GM21390 (cell line): ENCODE data around the gene SMIM34.
"Not testable (repeated sequence)": the region's sequence is repeated elsewhere in the genome, so short reads cannot be mapped to it uniquely, and the experiment has no call there.

ENCODE experiments used
- ATAC-seq: cut with Tn5 transposase; IDR thresholded peaks from one replicate; pipeline ENCODE4 v1.9.1; 2021; ENCODE audit not compliant: unreplicated experiment

Gene SMIM34, protein sequence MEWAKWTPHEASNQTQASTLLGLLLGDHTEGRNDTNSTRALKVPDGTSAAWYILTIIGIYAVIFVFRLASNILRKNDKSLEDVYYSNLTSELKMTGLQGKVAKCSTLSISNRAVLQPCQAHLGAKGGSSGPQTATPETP

DNA sequence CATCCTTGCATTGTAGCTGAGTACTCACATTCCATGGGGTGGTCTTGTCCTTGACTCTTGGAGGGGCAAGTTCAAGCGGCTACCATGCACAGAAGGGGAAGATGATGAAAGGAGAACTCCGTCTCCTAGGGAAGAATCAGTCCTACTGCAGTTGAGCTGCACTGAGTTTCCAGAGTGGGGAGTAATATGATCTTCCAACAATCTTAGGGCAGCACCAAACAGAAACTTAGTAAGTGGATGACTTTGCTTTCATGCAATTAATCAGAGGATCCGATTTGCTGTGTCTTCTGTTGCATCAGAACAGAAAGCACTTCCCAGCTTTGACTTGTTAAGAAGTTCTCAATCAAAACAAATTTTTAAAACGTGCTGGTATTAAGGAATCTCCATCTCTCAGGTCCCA is at the start of gene SMIM34:
SMIM34 (minus strand) TSS at position 147 of the 400 bp plus-strand sequence; CDS start at position 35, 112 bp downstream.
- ATAC-seq = not testable (repeated sequence)

DNA sequence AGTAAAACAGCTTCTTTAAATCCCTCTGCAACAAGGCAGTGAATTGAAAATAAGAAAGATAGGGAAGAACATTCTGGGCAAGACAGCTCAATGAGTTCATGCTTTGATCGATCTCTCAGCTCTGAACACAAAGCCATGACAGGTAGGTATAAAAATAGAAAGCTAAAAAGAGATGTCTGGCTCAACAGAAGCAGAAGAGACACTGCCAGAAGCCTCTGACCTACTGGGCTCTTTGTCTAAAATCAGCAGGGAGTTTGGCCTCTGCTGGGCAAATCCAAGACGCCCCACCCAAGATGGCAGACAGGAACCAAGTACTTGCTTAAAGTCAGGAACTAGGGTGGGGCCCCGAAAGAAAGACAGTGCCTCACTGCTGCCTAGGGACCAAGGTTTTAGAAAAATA is 43.6 kb upstream of the SMIM34 start:
- not testable (repeated sequence) for ATAC-seq

DNA sequence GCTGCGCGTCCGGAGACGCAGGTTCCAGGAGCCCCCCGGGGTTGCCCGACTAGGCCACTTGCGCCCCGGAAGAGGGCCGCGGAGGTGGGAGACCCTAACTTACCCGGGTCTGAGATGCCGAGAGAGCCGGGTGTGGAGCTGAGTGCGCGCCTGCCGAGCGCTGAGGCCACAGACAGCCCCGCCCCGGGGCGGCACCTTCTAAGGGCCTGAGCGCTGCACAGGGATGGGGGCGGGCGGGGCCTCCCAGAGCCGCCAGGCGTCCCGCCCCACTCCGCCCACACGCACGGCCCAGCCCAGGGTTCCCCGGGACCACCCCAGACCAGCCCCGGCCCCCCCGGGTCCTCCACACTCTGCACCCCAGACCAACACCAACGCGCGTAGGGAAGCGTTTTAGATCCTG is 35.7 kb upstream of the SMIM34 start:
- ATAC-seq = not testable (repeated sequence)

DNA sequence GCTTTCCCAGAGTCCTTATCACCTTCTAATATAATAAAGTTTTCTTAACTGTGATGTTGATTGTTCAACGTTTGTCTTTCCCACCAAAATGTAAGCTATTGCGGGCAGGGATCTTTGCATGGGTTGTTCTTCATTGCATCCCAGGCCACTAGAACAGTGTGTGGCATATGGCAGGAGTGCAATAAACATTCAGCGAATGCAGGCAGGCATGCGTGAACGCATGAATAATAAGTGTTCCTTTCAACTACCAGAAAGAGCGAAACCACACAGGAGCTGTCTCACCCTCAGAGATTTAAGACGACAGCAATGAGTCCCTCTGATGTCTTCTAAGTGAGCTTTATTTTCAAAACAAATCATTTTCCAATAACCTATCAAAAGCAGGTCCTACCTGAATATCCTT is 34.5 kb upstream of the SMIM34 start:
- not testable (repeated sequence) for ATAC-seq

DNA sequence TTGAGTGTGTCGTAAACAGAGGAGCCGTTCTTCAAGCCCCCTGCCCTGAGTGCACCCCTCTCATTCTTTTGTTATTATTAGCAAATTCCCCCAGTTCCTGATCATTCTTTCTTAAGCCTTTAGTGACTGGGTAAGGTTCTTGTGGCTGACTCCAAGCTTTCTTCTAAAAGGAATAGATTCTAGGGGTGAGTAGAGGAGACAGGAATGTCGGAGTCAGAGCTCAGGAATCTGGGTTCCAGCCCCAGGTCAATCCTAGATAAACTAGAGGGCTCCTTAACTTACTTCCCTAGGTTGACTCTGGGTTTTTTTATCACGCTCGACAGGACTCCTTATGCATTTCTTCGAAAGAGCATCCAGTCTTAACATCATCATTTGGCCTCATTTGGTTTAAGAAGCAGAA is 32.4 kb upstream of the SMIM34 start:
- not testable (repeated sequence) for ATAC-seq

DNA sequence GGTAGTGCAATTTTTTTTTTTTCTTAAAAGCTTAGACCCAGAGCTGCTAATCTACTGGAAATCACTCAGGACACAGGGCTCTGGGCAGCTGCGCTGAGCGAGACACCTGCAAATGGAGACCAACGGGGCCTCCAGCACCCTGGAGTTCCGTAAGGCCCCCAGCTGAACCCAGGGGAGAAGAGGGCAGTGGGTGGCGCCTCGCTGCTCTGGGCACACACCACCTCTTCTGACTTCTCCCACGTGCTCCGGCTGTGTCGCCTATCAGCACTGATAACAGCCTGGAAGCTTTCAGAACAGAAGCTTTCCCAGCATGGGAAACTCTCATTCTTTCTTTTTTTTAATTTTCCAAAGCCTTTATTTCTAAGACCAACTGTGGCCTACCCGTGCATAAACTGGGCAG is 31.9 kb upstream of the SMIM34 start:
- ATAC-seq = not testable (repeated sequence)

DNA sequence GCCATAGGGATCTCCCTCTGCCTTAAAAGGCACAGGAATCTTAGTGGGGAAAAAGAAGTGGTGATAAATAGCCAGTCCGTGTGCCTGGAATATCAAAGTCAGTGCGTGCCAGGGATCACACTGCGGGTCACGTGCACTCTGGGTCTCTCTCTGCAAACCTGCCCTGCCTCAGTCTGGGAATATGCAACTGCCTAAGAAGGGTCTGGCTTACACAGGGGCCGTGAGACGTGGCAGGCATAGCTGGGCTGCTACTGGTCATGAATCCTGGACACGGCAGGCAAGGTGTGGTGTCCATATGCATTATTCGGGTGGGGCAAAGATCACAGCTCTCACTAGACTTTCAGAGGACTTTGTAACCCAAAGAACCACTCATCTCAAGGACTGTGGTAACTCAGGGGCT is 23.3 kb upstream of the SMIM34 start:
- not testable (repeated sequence) for ATAC-seq

DNA sequence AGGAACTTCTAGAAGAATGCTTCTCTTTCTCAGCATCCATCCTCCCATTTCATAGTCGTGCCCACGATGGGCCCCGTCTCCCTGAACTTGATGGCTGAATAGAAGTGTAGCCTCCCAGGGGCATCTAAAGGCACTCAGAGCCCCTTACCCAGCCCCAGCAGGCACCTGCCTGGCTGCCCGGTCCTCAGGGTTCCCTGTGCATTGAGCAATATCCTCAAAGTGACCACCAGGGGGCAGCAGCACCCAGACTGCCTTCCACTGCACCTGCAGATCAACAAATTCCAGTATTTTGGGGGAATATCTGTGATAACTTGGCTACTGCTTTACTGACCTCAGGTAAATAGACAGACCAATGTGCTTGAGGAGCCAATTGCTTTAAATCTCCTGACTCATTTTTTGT is 19.7 kb upstream of the SMIM34 start:
- ATAC-seq = not testable (repeated sequence)

DNA sequence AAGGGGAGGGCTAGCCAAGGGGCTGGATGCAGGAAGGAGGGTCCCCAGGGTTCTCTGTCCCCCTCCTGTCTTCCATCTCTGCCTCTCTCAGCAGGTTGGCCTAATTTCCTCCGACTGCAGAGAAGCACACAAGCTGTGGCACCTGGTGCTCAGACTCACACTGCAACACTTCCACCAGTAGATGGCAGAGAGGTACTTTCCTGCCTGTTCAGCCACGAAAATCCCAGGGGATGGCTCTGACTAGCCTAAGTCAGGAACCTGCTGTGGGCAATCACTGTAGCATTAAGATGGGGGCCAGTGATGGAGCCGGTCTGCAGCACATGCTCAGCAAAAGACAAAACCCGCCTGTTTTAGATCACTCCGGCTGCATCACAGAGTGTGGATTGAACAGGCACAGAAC is 6.0 kb upstream of the SMIM34 start:
- ATAC-seq = not testable (repeated sequence)

DNA sequence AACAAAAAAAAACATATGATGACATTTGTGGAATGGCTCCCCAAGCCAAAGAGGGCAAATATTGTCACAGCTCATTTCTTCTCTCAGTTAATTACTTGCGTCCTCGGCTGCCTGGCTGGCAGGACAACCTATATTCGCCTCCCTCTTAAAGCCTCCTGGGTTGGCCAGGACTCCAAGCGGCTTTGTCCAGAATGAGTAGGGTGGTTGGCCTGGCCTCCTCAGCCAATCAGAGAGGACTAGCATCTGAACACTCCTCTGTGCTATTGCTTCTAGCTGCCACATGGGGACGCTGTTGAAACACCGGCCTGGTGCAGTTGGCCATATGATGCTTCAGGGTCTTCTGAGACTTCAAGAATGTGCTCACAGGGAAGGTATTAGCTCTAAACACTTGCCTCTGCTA is 4.7 kb upstream of the SMIM34 start:
- not testable (repeated sequence) for ATAC-seq

DNA sequence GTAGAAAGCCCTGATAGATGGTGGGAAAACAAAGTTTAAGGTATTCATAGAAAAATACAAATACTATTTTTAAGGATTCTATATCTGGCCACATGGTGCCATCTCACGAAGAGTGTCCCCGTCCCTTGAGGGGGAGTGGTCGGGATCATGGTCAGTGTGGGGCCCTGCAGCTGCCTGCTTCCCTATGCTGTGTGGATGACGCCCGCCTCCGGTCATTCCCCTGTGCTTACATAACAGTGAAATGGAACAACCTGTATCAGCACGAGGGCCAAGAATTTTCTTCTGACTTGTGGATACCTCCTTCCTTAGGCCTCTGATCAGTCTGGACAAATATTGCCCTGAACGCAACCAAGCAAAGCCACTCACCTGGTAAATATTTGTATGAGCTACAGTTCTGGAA is 3.6 kb upstream of the SMIM34 start:
- ATAC-seq = not testable (repeated sequence)

DNA sequence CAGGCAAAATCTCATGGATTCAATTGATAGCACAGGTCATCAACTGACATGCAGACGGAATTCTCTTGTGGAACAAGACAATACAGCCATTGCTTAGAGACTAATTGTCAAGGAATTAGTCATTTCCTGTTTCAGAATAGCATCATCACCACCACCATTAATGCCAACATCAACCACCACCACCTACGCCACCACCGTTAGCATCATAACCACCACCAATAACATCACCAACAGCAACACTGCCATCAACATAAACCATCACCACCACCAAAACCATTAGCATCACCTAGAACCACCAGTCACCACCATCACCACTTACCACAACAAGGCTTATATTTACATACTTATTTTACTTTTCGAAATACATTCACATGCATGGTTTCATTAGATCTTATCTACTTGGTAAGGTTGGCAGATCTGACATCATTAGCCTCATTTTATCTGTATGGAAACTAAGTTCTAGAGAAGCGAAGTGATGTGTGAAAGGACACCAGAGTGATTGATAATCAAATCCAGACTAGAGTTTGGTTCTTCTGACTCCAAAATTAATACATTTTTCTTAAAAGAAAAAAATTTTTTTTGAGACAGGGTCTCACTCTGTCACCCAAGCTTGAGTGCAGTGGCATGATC is 6.2 kb downstream of the SMIM34 start:
- ATAC-seq = not testable (repeated sequence)

DNA sequence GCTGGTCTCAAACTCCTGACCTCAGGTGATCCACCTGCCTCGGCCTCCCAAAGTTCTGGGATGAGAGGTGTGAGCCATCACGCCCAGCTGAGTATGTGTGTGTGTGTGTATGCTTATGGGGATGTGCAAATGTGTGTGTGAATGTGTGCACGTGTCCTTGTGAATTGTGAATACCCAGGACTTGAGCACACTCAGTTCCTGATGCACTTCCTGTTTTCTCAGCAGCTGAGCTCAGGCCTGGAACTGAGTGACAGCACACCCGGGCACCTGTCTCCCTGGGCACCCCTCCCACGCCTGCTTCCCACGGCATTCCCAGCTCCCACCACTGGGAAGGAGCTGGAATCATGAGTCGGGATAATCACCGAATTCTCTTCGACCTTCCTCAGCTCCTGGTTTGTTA is 16.5 kb downstream of the SMIM34 start:
- not testable (repeated sequence) for ATAC-seq

DNA sequence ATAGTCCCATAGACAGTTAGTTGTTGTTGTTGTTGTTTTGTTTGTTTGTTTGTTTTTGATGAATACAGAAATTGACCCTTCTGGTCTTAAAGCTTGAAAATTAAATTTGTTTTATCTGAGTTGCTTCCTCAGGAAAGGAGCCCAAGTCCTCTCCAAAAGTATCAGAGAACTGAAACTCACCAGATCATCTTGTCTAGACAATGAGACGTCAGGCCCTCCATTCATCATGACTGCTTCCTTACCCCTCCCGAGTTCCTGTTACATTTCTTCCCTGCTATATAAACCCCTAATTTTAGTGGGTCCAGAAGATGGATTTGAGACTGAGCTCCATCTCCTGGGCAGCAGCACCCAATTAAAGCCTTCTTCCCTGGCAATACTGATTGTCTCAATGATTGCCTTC is 17.1 kb downstream of the SMIM34 start:
- not testable (repeated sequence) for ATAC-seq

DNA sequence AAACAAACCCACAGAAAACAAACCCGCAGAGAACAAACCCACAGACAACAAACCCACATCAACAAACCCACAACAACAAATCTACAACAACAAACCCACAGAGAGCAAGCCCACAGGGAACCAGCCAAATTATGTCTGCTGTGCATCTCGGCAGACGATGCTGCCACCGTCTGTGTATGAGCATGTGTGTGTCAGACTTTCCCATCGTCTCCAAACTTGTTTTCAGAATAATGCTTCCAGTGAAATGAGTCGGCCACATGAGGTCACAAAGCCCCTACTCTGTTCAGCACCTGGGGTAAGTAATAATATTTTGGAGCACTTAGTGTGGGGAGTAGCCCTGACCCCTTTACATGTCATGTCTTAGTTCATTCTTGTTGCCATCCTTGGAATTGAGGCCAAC is 17.6 kb downstream of the SMIM34 start:
- ATAC-seq = not testable (repeated sequence)

DNA sequence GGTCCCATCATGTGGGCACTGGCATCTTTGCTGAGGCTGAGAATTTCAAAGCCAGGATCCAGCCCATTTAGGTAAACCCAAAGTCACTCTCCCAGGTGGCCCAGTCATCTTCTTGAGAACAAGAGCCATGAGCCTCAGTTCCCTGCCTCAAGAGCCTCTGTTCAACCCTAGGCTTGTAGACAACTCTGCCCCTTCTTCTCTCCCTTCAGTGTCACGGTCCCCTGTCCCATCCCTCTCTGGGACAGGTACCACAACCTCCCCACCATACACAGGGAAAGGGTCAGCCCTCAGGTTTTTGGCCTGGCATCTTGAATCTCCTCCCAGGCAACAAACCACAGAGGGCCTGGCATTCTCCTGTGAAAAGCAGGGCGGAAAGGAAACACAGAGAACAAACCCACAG is 18.1 kb downstream of the SMIM34 start:
- not testable (repeated sequence) for ATAC-seq

DNA sequence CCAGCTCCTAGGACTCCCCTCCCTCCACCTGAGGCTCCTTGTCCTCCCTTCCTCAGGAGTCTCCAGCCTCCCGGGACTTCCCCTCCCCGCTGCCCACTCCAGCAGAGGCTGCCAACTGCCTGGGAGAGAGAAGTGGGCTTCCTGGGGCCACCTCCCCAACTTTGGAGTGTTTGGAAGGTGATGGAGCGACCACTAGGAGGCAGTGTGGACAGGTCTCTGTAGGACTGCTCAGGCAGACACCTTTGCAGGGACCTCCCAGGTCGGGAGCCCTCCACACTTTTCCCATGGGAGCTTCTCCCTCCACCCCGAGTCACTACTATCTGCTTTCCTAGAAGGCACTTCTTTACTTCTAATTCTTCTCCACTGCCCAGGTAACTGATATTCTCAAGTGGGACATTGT is 19.0 kb downstream of the SMIM34 start:
- ATAC-seq = not testable (repeated sequence)

DNA sequence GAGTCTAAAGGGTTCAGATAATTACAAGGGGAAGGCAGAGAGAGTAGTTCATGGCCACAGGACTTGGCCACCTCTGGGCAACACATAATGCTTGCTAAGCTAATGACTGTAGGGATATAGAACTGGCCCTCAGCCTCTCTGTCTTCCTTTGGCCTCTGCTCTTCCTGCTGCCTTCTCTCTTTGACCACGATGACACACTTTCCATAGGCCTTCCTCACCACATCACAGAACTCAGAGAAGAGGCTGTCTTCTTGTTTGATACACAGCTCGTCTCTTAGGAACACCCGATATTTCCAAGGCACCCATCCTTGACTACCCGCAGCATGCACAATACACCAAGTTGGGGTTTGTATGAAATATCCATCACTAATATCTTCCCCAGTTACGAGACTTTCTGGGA is 23.2 kb downstream of the SMIM34 start:
- ATAC-seq = not testable (repeated sequence)

DNA sequence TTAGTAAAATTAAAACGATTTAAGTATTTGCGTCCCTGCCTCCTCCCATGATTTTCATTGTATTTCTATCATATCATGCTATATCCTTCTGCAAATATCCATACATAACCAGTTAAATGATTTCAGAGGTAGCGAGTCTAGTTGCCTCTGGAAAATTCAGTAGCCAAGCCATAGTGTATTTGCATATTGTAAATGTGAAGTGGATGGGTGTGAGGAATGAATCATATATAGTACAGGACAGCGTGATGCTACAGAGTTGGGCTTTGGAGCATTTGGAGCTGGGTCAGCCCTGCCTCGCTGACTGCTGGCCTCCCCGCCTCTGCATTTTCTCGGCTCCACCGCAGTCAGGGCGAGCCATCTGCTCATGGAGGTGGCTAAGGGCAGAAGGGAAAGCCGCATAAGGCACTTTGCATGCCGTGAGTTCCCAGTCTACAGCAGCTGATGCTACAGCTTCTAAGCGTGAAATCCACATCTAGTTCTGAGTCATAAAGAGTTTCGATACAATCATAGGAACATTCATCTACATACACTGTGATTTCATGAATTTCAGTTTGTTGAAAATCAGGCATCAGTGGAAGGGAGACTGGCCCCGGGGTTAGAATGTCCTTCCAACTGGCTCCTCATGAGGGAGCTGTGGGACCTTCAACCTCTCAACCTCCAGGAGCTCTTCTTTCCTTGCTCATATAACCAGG is 39.9 kb downstream of the SMIM34 start:
- peak; percentile 96 for ATAC-seq

DNA sequence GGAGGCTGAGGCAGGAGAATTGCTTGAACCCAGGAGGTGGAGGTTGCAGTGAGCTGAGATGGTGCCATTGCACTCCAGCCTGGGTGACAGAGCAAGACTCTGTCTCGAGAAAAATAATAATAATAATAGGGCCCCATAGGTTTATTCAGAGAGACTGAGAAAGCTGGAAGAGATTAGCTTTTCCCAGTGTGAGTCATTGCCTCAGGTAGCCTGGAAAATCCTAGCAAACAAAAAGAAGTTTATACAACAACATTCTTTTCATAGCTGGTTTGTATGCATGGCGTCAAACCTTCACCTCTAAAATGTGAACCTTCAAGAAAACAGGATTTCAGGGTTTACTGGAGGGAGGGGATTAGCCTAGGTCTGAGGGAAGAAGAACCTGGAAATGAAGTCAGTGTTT is 40.6 kb downstream of the SMIM34 start:
- not testable (repeated sequence) for ATAC-seq

DNA sequence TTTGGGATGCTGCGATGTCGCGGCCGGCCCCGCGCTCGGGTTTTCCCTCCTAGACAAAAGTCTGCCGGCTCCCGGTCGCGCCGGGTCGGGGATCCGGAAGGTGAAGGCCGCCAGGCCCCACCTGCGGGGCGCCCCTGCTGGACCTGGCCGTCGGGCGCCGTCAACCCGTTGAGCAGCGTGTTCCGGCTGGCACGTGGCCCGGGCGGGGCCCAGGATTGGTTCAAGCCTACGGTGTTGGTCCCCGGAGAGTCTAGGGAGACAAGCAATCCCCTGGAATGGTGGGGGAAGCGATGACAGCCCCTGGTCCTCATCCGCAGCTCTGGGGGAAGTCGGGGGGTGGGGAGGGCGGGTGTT is 48.2 kb downstream of the SMIM34 start:
- ATAC-seq = peak; percentile 55

DNA sequence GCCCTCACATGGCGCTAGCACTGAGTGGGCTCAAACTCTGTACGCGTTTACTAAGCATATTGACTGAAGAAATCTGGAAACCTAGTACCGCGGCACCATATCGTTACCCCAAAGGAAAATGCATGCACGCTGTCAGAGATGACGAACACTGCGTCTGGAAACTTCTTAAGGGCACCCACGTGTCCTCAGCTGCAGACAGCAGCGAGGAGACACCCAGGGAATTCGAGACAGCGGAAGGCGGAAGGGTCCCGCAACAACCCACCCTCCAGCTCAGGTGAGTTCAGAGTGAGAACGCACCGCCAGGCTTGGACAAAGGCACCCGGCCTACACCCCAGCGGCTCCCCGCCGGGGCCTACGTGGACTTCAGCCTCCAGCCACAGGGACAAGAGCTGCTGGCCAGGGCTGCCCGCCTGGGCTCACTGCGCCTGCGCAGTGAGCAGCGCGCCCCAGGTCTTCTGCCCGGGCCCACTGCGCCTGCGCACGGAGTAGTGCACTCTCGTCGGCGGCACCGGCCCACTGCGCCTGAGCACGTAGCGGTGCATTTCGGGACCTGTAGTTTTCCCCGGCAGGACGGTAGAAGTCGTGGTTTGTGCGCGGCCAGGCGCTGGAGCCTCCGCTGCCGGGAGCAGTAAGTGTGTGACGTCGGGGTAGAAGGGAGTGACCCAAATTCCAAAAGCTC is 48.7 kb downstream of the SMIM34 start, which contains the start of gene SMIM11:
SMIM11 (plus strand) TSS at position 568 of the 679 bp plus-strand sequence. CDS start 3,998 bp downstream, outside the sequence.
- ATAC-seq = peak; percentile 94
